COR-L47 (cell line): ENCODE results near the gene SLC38A7.
"Not testable (repeated sequence)": the region's sequence is repeated elsewhere in the genome, so short reads cannot be mapped to it uniquely, and the experiment has no call there.

ENCODE experiments used
- DNase-seq: peaks from one replicate; lab custom pipeline; 2025; lab: John Stamatoyannopoulos, UW

The SLC38A7 gene

DNA sequence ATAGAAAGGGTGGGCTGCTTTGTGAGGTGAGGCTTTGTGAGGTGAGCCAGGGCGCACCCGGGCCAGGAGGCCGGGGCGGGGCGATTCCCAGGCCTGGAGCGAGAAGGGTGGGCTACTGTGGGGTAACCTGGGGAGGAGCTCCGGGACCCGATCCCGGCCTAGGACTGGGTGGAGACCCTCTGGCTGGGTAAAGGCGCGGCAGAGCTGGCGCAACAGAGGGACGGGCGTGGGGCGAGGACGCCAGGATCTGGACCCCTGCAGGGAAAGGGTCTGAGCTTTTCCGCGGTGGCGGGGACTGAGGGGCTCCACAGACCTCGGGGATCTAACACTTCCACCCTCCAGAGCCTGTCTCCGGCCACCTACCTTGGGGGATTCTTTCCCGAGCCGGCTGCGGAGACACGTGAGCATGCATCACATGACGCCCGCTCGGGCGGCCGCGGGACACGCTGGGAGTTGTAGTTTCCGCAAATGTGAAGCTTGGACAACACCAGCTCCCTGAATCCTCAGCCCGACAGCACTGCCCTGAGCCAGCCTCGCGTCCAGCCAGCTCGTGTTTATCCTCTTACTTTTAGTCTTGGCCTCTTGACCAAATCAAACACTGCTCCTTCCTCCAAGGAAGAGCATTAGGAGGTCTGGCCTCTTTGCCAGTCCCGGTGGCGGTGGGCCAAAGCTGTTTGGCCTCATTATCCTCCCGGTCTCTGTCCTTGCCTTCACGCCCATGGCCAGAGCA lies at the start of gene SLC38A7:
SLC38A7 (minus strand) TSS at position 417 of the 730 bp plus-strand sequence. CDS start 4,644 bp downstream, outside the sequence.
- peak; percentile 48 for DNase-seq

GRCh38 chr16:58733671-58734458 lies 49.3 kb upstream of the SLC38A7 start, which contains the start of gene GOT2:
Gene GOT2 (minus strand): TSS chr16:58734316. CDS start chr16:58734228, 88 bp downstream.
- peak; percentile 65 for DNase-seq

GRCh38 chr16:58733248-58733670 lies 48.7 kb upstream of the SLC38A7 start:
- DNase-seq, result no peak

- DNase-seq, result no peak
These were observed 48.1 kb upstream of the SLC38A7 start for GRCh38 chr16:58732545-58733247.

GRCh38 chr16:58730724-58731370 lies 46.3 kb upstream of the SLC38A7 start:
- no peak for DNase-seq

- no peak for DNase-seq
These were observed 43.4 kb upstream of the SLC38A7 start for GRCh38 chr16:58727796-58728568.

- DNase-seq, result no peak
These were observed 42.6 kb upstream of the SLC38A7 start for GRCh38 chr16:58727028-58727781.

DNA sequence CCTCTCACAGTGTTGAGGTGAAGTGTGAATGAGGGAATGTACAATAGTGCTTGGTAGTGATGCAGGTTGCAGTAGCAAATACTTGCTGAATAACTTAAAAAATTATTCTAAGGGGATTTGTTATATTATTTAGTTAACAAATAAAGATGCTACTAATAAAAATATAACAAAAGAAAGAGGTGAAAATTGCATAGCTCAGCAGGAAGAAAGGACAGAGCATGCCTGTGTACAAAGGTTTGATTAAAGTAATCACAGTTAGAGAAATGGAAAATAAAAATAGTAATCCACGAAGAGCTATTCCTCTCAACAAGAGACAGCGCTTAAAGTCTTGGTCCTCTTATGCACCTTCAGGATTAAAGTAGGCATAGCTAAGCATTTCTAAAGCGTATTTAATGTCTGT lies 38.5 kb upstream of the SLC38A7 start:
- DNase-seq, result no peak

DNA sequence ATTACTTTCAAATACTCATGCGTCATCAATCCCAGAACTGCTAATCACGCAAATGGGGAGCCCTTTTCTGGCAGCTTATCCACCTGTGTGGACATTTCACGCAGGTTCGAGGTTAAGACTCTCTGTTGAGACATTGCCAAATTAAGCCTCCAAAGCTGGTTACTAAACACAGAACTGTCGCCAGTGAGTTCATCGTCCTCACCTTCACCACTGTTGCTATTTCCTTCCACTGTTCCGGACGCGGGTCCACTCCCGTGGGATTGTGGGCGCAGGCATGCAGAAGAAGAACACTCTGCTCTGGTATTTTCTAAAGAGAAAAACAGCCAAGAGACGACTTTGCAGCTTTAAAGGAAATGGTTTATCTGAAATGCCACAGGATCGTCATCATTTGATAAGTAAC lies 33.4 kb upstream of the SLC38A7 start:
- no peak for DNase-seq

DNA sequence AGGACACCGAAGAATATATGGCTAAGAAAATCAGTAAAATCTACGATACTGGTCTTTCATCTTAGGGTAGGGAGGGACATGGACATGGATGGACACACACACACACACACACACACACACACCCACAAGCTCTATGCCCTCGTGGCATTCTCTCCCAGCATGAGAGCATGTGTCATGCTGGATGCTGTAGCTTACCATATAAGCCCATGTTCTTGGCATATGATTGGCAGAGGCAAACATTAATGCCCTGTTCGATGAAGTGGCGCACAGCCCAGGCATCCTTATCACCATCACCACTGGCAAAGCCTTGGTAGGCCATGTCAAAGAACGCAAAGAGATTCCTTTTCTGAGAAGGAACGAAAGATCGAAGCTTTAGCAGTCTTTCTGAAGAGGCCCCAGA lies 31.9 kb upstream of the SLC38A7 start:
- no peak for DNase-seq

- no peak for DNase-seq
These were observed 29.2 kb upstream of the SLC38A7 start for GRCh38 chr16:58713742-58714141.

DNA sequence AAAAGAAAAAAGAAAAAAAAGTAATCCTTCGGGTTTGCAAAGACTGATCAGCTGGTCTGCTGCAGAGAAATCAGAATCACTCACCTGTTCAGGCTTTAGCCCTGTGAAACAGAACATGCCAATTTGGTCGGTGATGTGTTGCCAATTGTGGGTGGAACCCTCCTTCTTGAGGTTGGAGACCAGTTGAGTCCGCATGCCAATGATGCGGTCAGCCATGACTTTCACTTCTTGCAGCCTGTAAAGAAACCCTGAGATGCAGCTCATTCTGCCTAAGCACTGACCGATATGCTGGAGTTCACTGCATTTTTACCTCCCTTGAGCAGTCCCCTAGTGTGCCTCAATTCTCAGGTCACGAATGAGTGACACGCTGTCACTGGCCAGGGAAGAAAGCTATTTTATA lies 24.8 kb upstream of the SLC38A7 start:
- DNase-seq, result no peak

- no peak for DNase-seq
These were observed 14.6 kb upstream of the SLC38A7 start for GRCh38 chr16:58699151-58699550.

- no peak for DNase-seq
These were observed 10.8 kb upstream of the SLC38A7 start for GRCh38 chr16:58695368-58695767.

- DNase-seq, result no peak
These were observed 7.9 kb upstream of the SLC38A7 start for GRCh38 chr16:58692450-58692849.

GRCh38 chr16:58686985-58687706 lies 2.6 kb upstream of the SLC38A7 start:
- not testable (repeated sequence) for DNase-seq

GRCh38 chr16:58685084-58685449 lies 497 bp upstream of the SLC38A7 start:
- no peak for DNase-seq

GRCh38 chr16:58684001-58684353 lies 593 bp downstream of the SLC38A7 start:
- DNase-seq, result no peak

DNA sequence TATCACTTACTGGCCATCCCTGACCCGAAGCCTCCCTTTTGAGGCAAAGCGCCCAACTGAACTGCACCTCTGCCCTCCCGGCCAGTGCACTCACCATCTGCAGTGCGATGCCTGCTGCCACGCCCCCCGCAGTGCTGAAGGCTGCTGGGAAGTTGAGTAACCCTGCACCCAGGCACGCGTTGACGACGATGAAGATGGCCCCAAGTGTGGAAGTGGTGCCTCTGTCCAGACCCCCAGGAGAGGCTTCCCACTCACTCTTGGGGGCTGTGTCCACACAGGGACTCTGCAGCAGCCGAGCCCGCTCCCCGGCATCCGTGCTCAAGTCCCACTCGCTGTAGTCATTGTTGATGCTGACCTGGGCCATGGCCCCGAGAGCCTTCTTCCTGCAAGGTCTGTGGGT lies 4.8 kb downstream of the SLC38A7 start:
- DNase-seq, result no peak

GRCh38 chr16:58678716-58679115 lies 5.9 kb downstream of the SLC38A7 start:
- DNase-seq, result no peak
